WTC11 (cell line): ENCODE measurements around the gene DENND2C. TPM values are rescaled to one million over a fixed set of nuclear protein-coding genes. Genes with fewer than 3 reads are reported as not detected.
"Not testable (repeated sequence)": the region's sequence is repeated elsewhere in the genome, so short reads cannot be mapped to it uniquely, and the experiment has no call there.

Experiments used
- ATAC-seq: fragments of 200-7000 bp; cut with Tn5 transposase; 2 replicates; pipeline ENCODE4 v1.10.0; 2021; ENCODE audit warnings: mild to moderate bottlenecking, moderate library complexity
- CTCF ChIA-PET: fragments of 300-600 bp; sonication (Branson Sonifier 250); formaldehyde crosslinking; loops from one replicate; lab custom pipeline; 2021; ENCODE audit warnings: antibody characterized with exemption; lab: Charles Lee
- POLR2A ChIA-PET: fragments of 350-600 bp; sonication (Branson Sonifier 250); formaldehyde crosslinking; loops from one replicate; lab custom pipeline; 2021; ENCODE audit warnings: antibody characterized with exemption; lab: Charles Lee
- DNase-seq: peaks from one replicate; pipeline ENCODE4 v3.0.0; 2021; ENCODE audit warnings: low spot score
- H3K27ac Mint-ChIP-seq: 2 replicates; pipeline ENCODE4 v1.8.0; 2021; ENCODE audit warnings: mixed read lengths
- H3K27me3 Mint-ChIP-seq: 2 replicates; pipeline ENCODE4 v1.8.0; 2021; ENCODE audit warnings: low read depth, mild to moderate bottlenecking, moderate library complexity, mixed read lengths
- H3K36me3 Mint-ChIP-seq: 2 replicates; pipeline ENCODE4 v1.8.0; 2021; ENCODE audit warnings: mixed read lengths
- H3K4me1 Mint-ChIP-seq: 2 replicates; pipeline ENCODE4 v1.8.0; 2022; ENCODE audit warnings: mixed read lengths
- H3K4me3 Mint-ChIP-seq: 2 replicates; pipeline ENCODE4 v1.8.0; 2021; ENCODE audit warnings: mild to moderate bottlenecking, moderate library complexity, mixed read lengths
- H3K9me3 Mint-ChIP-seq: 2 replicates; pipeline ENCODE4 v1.8.0; 2021; ENCODE audit warnings: mixed read lengths
- ATF1 ChIP-seq: sonication (generic); formaldehyde crosslinking; IDR thresholded peaks from 2 replicates; pipeline ENCODE4 v1.8.1; 2023; ENCODE audit warnings: mild to moderate bottlenecking, moderate library complexity, missing genetic modification reagents
- IRF2 ChIP-seq: sonication (generic); formaldehyde crosslinking; IDR thresholded peaks from 2 replicates; pipeline ENCODE4 v1.8.0; 2022; ENCODE audit warnings: low read depth, missing genetic modification reagents, borderline replicate concordance
- JAZF1 ChIP-seq: fragments of 250-450 bp; sonication (Bioruptor Pico); IDR thresholded peaks from 2 replicates; pipeline ENCODE4 v1.9.0; 2021; ENCODE audit warnings: moderate library complexity, mild to moderate bottlenecking, inconsistent platforms
- JUN ChIP-seq: sonication (generic); formaldehyde crosslinking; IDR thresholded peaks from 2 replicates; pipeline ENCODE4 v1.8.0; 2023; ENCODE audit warnings: mild to moderate bottlenecking, missing genetic modification reagents
- NR2C2 ChIP-seq: sonication (generic); formaldehyde crosslinking; IDR thresholded peaks from 2 replicates; pipeline ENCODE4 v1.8.0; 2022; ENCODE audit warnings: mild to moderate bottlenecking, missing genetic modification reagents
- NR3C1 ChIP-seq: sonication (generic); formaldehyde crosslinking; conservative IDR thresholded peaks from 2 replicates; pipeline ENCODE4 v1.8.1; 2023; ENCODE audit warnings: low read depth, mild to moderate bottlenecking, missing genetic modification reagents
- OVOL2 ChIP-seq: fragments of 250-450 bp; sonication (Bioruptor Pico); IDR thresholded peaks from 2 replicates; pipeline ENCODE4 v1.9.0; 2021; ENCODE audit warnings: mild to moderate bottlenecking, borderline replicate concordance
- RORB ChIP-seq: fragments of 250-450 bp; sonication (Bioruptor Pico); IDR thresholded peaks from 2 replicates; pipeline ENCODE4 v1.9.0; 2021; ENCODE audit warnings: mild to moderate bottlenecking
- SOX15 ChIP-seq: fragments of 250-450 bp; sonication (Bioruptor Pico); IDR thresholded peaks from 2 replicates; pipeline ENCODE4 v1.9.0; 2021; ENCODE audit warnings: mild to moderate bottlenecking
- TEAD1 ChIP-seq: sonication (generic); formaldehyde crosslinking; IDR thresholded peaks from 2 replicates; pipeline ENCODE4 v1.8.0; 2022; ENCODE audit warnings: mild to moderate bottlenecking, missing genetic modification reagents
- TP53 ChIP-seq: sonication (generic); formaldehyde crosslinking; IDR thresholded peaks from 2 replicates; pipeline ENCODE4 v1.8.1; 2023; ENCODE audit warnings: mild to moderate bottlenecking, missing genetic modification reagents
- ZNF138 ChIP-seq: sonication (generic); formaldehyde crosslinking; conservative IDR thresholded peaks from 2 replicates; pipeline ENCODE4 v1.8.1; 2022; ENCODE audit warnings: mild to moderate bottlenecking, moderate library complexity, missing genetic modification reagents
- ZNF219 ChIP-seq: sonication (generic); formaldehyde crosslinking; IDR thresholded peaks from 2 replicates; pipeline ENCODE4 v1.8.0; 2023; ENCODE audit warnings: missing genetic modification reagents, mild to moderate bottlenecking, borderline replicate concordance
- ZNF396 ChIP-seq: fragments of 250-450 bp; sonication (Bioruptor Pico); IDR thresholded peaks from 2 replicates; pipeline ENCODE4 v1.8.0; 2021; ENCODE audit warnings: mild to moderate bottlenecking, moderate library complexity, borderline replicate concordance
- total RNA-seq: library from RNA; stranded (reverse); gene quantifications from 3 replicates; pipeline ENCODE4 v1.2.3, GENCODE V29; 2021
- TF ChIP-seq, protein P1 (sequence below): sonication (generic); formaldehyde crosslinking; IDR thresholded peaks from 2 replicates; pipeline ENCODE4 v1.8.0; 2022; ENCODE audit warnings: missing genetic modification reagents
- TF ChIP-seq, protein P2 (sequence below): sonication (generic); formaldehyde crosslinking; IDR thresholded peaks from 2 replicates; pipeline ENCODE4 v1.8.0; 2022; ENCODE audit warnings: mild to moderate bottlenecking, missing genetic modification reagents
- TF ChIP-seq, protein P3 (sequence below): sonication (generic); formaldehyde crosslinking; IDR thresholded peaks from 2 replicates; pipeline ENCODE4 v1.8.1; 2022; ENCODE audit warnings: low read depth, mild to moderate bottlenecking, moderate library complexity, missing genetic modification reagents, borderline replicate concordance
- TF ChIP-seq, protein P4 (sequence below): sonication (generic); formaldehyde crosslinking; IDR thresholded peaks from 2 replicates; pipeline ENCODE4 v1.8.1; 2022; ENCODE audit warnings: mild to moderate bottlenecking, missing genetic modification reagents, moderate library complexity, borderline replicate concordance
- TF ChIP-seq, protein P5 (sequence below): sonication (generic); formaldehyde crosslinking; IDR thresholded peaks from 2 replicates; pipeline ENCODE4 v1.8.0; 2023; ENCODE audit warnings: mild to moderate bottlenecking, missing genetic modification reagents
- TF ChIP-seq, protein P6 (sequence below): sonication (generic); formaldehyde crosslinking; IDR thresholded peaks from 2 replicates; pipeline ENCODE4 v1.8.0; 2023; ENCODE audit warnings: missing genetic modification reagents
- TF ChIP-seq, protein P7 (sequence below): sonication (generic); formaldehyde crosslinking; IDR thresholded peaks from 2 replicates; pipeline ENCODE4 v1.8.1; 2023; ENCODE audit warnings: mild to moderate bottlenecking, missing genetic modification reagents, moderate library complexity
- TF ChIP-seq, protein P8 (sequence below): sonication (generic); formaldehyde crosslinking; IDR thresholded peaks from 2 replicates; pipeline ENCODE4 v1.8.1; 2023; ENCODE audit warnings: mild to moderate bottlenecking, missing genetic modification reagents, moderate library complexity

Gene DENND2C
- total RNA-seq, 1 experiment from 2014 or later, result 2.9 TPM

DNA sequence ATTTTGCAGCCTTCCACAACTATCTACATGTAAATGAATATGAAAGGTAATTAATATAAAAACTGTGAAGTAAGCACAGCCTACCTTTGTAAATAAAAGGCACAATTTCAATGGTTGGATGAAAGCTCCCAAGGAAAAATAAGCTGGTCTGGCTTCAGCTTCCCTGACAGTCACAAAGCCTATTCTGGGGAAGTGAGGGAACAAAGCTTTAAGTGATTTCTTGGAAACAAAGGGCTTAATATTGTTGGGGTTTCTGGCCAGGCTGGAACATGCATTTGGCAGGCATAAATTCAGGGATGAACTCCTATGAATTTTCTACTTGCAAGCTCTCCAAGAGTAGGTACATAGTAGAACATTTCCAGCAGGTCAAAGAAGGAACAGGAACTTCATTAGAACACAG, 105.7 kb downstream of the DENND2C start (continued):
- TF ChIP-seq, protein P1, sequence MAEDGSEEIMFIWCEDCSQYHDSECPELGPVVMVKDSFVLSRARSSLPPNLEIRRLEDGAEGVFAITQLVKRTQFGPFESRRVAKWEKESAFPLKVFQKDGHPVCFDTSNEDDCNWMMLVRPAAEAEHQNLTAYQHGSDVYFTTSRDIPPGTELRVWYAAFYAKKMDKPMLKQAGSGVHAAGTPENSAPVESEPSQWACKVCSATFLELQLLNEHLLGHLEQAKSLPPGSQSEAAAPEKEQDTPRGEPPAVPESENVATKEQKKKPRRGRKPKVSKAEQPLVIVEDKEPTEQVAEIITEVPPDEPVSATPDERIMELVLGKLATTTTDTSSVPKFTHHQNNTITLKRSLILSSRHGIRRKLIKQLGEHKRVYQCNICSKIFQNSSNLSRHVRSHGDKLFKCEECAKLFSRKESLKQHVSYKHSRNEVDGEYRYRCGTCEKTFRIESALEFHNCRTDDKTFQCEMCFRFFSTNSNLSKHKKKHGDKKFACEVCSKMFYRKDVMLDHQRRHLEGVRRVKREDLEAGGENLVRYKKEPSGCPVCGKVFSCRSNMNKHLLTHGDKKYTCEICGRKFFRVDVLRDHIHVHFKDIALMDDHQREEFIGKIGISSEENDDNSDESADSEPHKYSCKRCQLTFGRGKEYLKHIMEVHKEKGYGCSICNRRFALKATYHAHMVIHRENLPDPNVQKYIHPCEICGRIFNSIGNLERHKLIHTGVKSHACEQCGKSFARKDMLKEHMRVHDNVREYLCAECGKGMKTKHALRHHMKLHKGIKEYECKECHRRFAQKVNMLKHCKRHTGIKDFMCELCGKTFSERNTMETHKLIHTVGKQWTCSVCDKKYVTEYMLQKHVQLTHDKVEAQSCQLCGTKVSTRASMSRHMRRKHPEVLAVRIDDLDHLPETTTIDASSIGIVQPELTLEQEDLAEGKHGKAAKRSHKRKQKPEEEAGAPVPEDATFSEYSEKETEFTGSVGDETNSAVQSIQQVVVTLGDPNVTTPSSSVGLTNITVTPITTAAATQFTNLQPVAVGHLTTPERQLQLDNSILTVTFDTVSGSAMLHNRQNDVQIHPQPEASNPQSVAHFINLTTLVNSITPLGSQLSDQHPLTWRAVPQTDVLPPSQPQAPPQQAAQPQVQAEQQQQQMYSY (CRISPR knock-in tag), result no peak
- TF ChIP-seq IRF2 (no peak), JAZF1 (no peak), NR2C2 (CRISPR knock-in tag) (no peak), TP53 (no peak), ATF1 (CRISPR knock-in tag) (no peak), NR3C1 (CRISPR knock-in tag) (no peak)
- TF ChIP-seq, all 79 proteins: peak for 0

DNA sequence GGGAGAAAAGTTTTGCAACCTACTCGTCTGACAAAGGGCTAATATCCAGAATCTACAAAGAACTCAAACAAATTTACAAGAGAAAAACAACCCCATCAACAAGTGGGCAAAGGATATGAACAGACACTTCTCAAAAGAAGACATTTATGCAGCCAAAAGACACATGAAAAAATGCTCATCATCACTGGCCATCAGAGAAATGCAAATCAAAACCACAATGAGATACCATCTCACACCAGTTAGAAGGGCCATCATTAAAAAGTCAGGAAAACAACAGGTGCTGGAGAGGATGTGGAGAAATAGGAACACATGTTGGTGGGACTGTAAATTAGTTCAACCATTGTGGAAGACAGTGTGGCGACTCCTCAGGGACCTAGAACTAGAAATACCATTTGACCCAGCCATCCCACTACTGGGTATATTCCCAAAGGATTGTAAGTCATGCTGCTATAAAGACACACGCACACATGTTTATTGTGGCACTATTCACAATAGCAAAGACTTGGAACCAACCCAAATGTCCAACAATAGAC, 106.8 kb downstream of the DENND2C start:
- H3K27ac Mint-ChIP-seq, POLR2A ChIA-PET, DNase-seq, H3K4me1 Mint-ChIP-seq, H3K4me3 Mint-ChIP-seq, H3K27me3 Mint-ChIP-seq, ATAC-seq, CTCF ChIA-PET: not testable (repeated sequence)
- Mint-ChIP-seq H3K9me3 (peaks cover 19% of the 10 kb centered on the region), H3K36me3 (peaks cover 45% of the 10 kb centered on the region)

DNA sequence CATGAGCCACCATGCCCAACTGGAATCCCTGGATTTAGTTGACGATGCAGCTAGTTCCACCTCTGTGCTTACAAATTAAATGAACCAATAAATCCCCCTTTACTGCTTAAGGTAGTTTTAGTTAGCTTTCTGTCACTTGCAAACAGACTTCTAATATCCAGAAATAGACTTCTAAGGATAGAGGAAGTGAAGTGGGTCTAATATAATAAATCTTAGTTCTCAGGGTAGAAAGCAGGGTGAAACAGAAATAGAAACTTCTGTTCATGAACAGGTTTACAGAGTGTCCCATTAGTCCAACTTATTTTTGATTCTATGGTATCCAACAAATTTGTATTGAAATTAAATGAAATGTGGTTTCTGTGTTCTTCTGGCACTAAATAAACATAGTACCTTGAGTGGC, 108.5 kb downstream of the DENND2C start:
- Mint-ChIP-seq H3K4me3 (no peak overlapping the region), H3K27ac (no peak overlapping the region), H3K36me3 (peaks cover 30% of the 10 kb centered on the region), H3K27me3 (no peaks in the 10 kb centered on the region), H3K4me1 (no peaks in the 10 kb centered on the region), H3K9me3 (peaks cover 19% of the 10 kb centered on the region)
- no peak for ATAC-seq
- CTCF ChIA-PET, result interaction anchor here (1.5 kb wide), 1 partner anchor 13 kb away, joined by 4 read pairs; no protein-coding TSS in a partner anchor
- POLR2A ChIA-PET, result no interaction called here
- DNase-seq, result no peak
- TF ChIP-seq JUN (no peak), SOX15 (CRISPR knock-in tag) (no peak), ZNF396 (CRISPR knock-in tag) (no peak), ZNF138 (no peak), IRF2 (no peak), ZNF219 (CRISPR knock-in tag) (no peak), RORB (CRISPR knock-in tag) (no peak), OVOL2 (no peak), TEAD1 (no peak)
- TF ChIP-seq, protein P2, sequence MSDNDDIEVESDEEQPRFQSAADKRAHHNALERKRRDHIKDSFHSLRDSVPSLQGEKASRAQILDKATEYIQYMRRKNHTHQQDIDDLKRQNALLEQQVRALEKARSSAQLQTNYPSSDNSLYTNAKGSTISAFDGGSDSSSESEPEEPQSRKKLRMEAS (CRISPR knock-in tag), result no peak
- TF ChIP-seq, protein P3, sequence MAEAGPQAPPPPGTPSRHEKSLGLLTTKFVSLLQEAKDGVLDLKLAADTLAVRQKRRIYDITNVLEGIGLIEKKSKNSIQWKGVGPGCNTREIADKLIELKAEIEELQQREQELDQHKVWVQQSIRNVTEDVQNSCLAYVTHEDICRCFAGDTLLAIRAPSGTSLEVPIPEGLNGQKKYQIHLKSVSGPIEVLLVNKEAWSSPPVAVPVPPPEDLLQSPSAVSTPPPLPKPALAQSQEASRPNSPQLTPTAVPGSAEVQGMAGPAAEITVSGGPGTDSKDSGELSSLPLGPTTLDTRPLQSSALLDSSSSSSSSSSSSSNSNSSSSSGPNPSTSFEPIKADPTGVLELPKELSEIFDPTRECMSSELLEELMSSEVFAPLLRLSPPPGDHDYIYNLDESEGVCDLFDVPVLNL (CRISPR knock-in tag), result no peak
- TF ChIP-seq, protein P4, sequence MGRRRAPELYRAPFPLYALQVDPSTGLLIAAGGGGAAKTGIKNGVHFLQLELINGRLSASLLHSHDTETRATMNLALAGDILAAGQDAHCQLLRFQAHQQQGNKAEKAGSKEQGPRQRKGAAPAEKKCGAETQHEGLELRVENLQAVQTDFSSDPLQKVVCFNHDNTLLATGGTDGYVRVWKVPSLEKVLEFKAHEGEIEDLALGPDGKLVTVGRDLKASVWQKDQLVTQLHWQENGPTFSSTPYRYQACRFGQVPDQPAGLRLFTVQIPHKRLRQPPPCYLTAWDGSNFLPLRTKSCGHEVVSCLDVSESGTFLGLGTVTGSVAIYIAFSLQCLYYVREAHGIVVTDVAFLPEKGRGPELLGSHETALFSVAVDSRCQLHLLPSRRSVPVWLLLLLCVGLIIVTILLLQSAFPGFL (CRISPR knock-in tag), result no peak
- TF ChIP-seq, protein P5, sequence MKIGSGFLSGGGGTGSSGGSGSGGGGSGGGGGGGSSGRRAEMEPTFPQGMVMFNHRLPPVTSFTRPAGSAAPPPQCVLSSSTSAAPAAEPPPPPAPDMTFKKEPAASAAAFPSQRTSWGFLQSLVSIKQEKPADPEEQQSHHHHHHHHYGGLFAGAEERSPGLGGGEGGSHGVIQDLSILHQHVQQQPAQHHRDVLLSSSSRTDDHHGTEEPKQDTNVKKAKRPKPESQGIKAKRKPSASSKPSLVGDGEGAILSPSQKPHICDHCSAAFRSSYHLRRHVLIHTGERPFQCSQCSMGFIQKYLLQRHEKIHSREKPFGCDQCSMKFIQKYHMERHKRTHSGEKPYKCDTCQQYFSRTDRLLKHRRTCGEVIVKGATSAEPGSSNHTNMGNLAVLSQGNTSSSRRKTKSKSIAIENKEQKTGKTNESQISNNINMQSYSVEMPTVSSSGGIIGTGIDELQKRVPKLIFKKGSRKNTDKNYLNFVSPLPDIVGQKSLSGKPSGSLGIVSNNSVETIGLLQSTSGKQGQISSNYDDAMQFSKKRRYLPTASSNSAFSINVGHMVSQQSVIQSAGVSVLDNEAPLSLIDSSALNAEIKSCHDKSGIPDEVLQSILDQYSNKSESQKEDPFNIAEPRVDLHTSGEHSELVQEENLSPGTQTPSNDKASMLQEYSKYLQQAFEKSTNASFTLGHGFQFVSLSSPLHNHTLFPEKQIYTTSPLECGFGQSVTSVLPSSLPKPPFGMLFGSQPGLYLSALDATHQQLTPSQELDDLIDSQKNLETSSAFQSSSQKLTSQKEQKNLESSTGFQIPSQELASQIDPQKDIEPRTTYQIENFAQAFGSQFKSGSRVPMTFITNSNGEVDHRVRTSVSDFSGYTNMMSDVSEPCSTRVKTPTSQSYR (CRISPR knock-in tag), result no peak
- TF ChIP-seq, protein P6, sequence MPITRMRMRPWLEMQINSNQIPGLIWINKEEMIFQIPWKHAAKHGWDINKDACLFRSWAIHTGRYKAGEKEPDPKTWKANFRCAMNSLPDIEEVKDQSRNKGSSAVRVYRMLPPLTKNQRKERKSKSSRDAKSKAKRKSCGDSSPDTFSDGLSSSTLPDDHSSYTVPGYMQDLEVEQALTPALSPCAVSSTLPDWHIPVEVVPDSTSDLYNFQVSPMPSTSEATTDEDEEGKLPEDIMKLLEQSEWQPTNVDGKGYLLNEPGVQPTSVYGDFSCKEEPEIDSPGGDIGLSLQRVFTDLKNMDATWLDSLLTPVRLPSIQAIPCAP (CRISPR knock-in tag), result no peak
- TF ChIP-seq, protein P7, sequence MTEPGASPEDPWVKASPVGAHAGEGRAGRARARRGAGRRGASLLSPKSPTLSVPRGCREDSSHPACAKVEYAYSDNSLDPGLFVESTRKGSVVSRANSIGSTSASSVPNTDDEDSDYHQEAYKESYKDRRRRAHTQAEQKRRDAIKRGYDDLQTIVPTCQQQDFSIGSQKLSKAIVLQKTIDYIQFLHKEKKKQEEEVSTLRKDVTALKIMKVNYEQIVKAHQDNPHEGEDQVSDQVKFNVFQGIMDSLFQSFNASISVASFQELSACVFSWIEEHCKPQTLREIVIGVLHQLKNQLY (CRISPR knock-in tag), result no peak
- TF ChIP-seq, protein P8, sequence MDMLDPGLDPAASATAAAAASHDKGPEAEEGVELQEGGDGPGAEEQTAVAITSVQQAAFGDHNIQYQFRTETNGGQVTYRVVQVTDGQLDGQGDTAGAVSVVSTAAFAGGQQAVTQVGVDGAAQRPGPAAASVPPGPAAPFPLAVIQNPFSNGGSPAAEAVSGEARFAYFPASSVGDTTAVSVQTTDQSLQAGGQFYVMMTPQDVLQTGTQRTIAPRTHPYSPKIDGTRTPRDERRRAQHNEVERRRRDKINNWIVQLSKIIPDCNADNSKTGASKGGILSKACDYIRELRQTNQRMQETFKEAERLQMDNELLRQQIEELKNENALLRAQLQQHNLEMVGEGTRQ (CRISPR knock-in tag), result no peak
